Measurements from ENCODE around the gene DXO. TPM values are rescaled to one million over a fixed set of nuclear protein-coding genes. Genes with fewer than 3 reads are reported as not detected.

DXO gene
- total and polyA plus RNA-seq, 2 of the 13 experiments (the other 11 are each of a cell fraction or from before 2014, with no cell fraction given), result 18.6 to 26.2 TPM

- TF ChIP-seq PBX3 (CRISPR knock-in tag; IDR thresholded peaks at IDR 0.05; ENCODE audit: borderline replicate concordance) (no peak; the same call in 1 of the 2 replicates), ZBED4 (CRISPR knock-in tag; IDR thresholded peaks at IDR 0.05; ENCODE audit: borderline replicate concordance) (peak; percentile 56; the same call in 1 of the 2 replicates), NFIC (IDR thresholded peaks at IDR 0.05; ENCODE audit: low read length) (peak; percentile 87), ZNF547 (CRISPR knock-in tag; IDR thresholded peaks at IDR 0.05) (peak; percentile 28; the same call in 1 of the 2 replicates), ZFP36L2 (CRISPR knock-in tag; IDR thresholded peaks at IDR 0.05) (no peak; the same call in 1 of the 2 replicates), ZNF674 (CRISPR knock-in tag; IDR thresholded peaks at IDR 0.05; ENCODE audit: low read depth) (no peak), PLRG1 (conservative IDR thresholded peaks at IDR 0.05) (no peak), ZBTB20 (CRISPR knock-in tag; IDR thresholded peaks at IDR 0.05; ENCODE audit: borderline replicate concordance, low read depth) (peak; percentile 54; the same call in 1 of the 2 replicates), ZNF598 (CRISPR knock-in tag; IDR thresholded peaks at IDR 0.05; ENCODE audit: borderline replicate concordance) (0 out of 2 replicates have a peak, but pooled peaks have one; percentile 79), TBL1XR1 (IDR thresholded peaks at IDR 0.05; ENCODE audit: borderline replicate concordance, low read length, partially characterized antibody) (peak; percentile 91), NONO (IDR thresholded peaks at IDR 0.05) (no peak), NONO (CRISPR knock-in tag; conservative IDR thresholded peaks at IDR 0.05) (peak; percentile 92), FLYWCH1 (CRISPR knock-in tag; IDR thresholded peaks at IDR 0.05) (no peak), ZHX2 (IDR thresholded peaks at IDR 0.05; ENCODE audit: low read depth) (peak; percentile 15; the same call in 1 of the 2 replicates), ZHX2 (CRISPR knock-in tag; IDR thresholded peaks at IDR 0.05; ENCODE audit: borderline replicate concordance) (no peak), RAD21 (CRISPR knock-in tag; IDR thresholded peaks at IDR 0.05) (peak; percentile 40), ZNF556 (CRISPR knock-in tag; IDR thresholded peaks at IDR 0.05; ENCODE audit: borderline replicate concordance) (peak; percentile 88; the same call in 1 of the 2 replicates), TGIF2 (CRISPR knock-in tag; IDR thresholded peaks at IDR 0.05) (peak; percentile 67)
Observed at GRCh38 chr6:31945507-31946369, 26.2 kb downstream of the DXO start, which contains the start of gene CFB (continued).

Measured in HepG2 (cell line).